Measurements from ENCODE around the gene PITPNC1.
"Not testable (repeated sequence)": the region's sequence is repeated elsewhere in the genome, so short reads cannot be mapped to it uniquely, and the experiment has no call there.

The PITPNC1 gene

DNA sequence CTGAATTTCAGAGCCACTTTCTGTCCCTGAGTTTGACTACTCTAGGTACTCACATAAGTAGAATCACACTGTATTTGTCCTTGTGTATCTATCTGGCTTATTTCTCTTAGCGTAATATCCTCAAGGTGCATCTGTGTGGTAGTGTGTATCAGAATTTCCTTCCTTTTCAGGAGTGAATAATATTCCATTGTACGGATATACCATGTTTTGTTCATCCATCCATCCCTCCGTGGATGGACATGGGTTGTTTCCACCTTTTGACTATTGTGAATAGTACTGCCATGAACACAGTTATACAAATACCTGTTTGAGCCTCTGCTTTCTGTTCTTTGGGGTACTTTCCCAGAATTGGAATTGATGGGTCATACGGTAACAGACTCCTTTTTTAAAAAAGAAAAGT lies 111.7 kb downstream of the PITPNC1 start:
- DNase-seq (ENCODE audit: low spot score): no peak

DNA sequence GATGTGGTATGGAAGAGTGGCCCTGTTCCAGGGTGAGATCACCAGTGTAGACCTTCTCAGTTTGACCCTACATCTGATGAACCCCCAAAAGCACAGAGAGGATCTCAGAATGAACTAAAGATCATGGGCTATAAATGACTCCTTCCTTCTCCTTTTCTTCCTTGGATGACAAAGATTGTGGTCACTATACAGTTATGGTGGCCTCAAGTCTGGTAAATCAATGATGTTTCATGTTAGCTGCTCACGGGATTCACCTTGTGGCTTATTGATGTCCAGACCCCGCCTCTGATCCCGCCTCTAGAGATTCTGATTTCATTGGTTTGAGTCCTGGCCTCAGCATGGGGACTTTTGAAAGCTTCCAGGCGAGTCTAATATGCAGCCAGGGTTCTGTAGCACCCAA lies 112.2 kb downstream of the PITPNC1 start:
- DNase-seq (ENCODE audit: low spot score): no peak

GRCh38 chr17:67490471-67490870 lies 113.4 kb downstream of the PITPNC1 start:
- DNase-seq (ENCODE audit: low spot score): no peak

DNA sequence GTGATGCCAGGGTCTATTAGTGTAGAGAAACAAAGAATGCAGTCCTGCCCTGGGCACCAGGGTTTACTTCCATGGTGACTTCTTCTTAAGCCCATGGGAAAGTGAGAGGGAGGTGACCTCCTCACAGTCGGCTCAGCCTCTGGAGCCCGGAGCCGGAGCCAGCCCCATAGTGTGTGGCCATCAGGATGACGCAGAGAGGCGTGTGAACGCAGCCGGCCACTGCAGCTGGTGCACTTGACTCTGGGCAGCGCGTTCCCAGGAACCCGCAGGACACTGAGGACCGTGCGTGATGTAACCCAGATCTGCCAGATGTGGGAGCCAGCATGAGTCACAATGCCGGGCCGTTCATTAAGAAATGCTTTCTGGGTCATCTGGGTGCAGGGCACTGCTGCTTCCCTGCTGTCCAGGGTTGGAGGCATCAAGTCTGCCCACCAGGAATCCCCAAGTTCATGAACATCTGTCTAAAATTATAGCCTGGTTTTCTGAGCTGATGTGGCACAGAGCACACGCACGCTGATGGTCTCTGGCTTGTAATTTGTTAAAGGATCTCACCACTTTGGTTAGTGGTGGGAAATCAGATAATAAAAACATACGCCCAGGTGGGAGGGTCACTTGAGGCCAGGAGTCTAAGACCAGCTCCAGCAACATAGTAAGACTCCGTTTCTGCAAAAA lies 114.1 kb downstream of the PITPNC1 start:
- peak; percentile 81 for DNase-seq (ENCODE audit: low spot score)

- DNase-seq (ENCODE audit: low spot score): no peak
These were observed 114.6 kb downstream of the PITPNC1 start for GRCh38 chr17:67491681-67492024.

GRCh38 chr17:67492251-67492740 lies 115.2 kb downstream of the PITPNC1 start:
- DNase-seq (ENCODE audit: low spot score): no peak

- no peak for DNase-seq (ENCODE audit: low spot score)
These were observed 115.9 kb downstream of the PITPNC1 start for GRCh38 chr17:67492824-67493517.

GRCh38 chr17:67493812-67494211 lies 116.7 kb downstream of the PITPNC1 start:
- no peak for DNase-seq (ENCODE audit: low spot score)

GRCh38 chr17:67495534-67495933 lies 118.5 kb downstream of the PITPNC1 start:
- not testable (repeated sequence) for DNase-seq (ENCODE audit: low spot score)

DNA sequence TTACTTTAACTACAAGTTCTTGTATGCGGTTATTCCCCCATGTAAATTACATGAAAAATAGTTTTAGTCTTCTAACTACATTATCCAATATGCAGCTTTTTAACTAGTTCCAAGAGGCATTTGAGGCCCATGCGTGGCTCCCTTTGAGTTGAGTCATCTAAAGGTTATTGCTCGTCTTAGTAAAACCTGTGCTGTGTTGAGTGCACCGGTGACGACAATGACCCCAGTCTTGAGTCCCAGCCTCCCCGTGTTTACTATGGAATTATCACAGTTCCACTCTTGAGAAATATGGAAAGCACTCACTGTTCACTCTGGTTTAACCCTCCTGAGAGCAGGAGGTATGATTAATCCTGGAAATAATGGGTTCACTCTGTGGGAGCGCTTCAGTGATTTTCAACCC lies 119.2 kb downstream of the PITPNC1 start:
- DNase-seq (ENCODE audit: low spot score): no peak

DNA sequence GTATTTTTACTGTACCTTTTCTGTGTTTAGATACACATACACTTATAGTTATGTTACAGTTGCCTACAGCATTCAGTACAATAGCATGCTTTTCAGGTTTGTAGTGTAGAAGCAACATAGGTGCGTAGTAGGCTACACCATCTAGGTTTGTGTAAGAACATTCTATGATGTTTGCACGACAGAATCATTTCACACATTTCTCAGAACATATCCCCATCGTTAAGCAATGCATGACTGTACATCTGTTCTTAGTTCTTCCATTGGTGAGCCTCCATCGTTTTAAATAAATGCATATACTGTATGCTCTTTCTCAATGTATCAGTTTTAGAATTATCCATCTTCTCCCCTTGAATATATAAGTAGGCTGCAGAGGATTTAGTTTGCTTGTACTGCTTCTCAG lies 122.6 kb downstream of the PITPNC1 start:
- DNase-seq (ENCODE audit: low spot score): no peak

GRCh38 chr17:67500261-67500660 lies 123.2 kb downstream of the PITPNC1 start:
- no peak for DNase-seq (ENCODE audit: low spot score)

DNA sequence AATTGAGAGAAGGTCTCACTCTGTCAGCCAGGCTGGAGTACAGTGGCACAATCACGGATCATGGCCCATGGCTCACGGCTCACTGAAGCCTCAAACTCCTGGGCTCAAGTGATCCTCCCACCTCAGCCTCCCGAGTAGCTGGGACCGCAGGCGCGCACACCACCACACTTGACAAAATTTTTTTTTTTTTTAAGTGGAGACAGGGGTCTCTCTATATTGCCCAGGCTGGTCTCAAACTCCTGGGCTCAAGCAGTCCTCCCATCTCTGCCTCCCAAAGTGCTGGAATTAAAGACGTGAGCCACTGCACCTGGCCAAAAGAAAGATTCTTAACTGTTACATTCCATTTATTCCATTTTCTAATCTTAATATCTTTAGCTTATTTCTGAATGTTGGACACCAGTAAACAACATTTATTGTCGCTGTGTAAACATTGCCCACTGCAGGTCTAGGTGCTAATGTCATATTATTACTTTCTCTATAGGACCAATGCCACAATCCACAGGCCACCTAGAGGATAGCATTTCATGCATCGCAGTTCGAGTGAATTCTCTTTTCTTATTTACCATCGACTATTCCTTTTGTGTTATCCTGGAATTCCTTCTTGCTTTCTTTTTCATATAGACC lies 123.7 kb downstream of the PITPNC1 start:
- DNase-seq (ENCODE audit: low spot score): no peak

GRCh38 chr17:67502151-67502550 lies 125.1 kb downstream of the PITPNC1 start:
- no peak for DNase-seq (ENCODE audit: low spot score)

GRCh38 chr17:67503184-67503583 lies 126.1 kb downstream of the PITPNC1 start:
- no peak for DNase-seq (ENCODE audit: low spot score)

GRCh38 chr17:67503739-67504138 lies 126.7 kb downstream of the PITPNC1 start:
- DNase-seq (ENCODE audit: low spot score): no peak

DNA sequence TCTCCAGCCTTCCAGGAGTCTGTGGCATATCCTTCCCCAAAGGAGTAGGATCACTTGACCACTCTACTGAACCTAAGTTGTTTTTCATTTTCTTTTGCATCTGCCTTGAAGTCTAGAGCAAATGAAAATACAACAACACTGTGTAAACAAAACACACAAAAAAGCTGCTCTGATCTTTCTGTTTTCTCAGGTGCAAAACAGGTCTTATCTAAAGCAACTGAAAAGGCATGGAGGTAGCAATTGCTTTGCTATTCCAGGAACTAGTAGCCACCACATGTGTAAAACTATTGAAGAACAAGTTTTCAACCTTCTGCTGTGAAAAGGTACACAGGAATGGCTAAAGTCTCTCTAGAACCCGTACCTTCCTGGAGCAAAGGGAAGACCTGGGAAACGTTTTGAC lies 127.1 kb downstream of the PITPNC1 start:
- no peak for DNase-seq (ENCODE audit: low spot score)

DNA sequence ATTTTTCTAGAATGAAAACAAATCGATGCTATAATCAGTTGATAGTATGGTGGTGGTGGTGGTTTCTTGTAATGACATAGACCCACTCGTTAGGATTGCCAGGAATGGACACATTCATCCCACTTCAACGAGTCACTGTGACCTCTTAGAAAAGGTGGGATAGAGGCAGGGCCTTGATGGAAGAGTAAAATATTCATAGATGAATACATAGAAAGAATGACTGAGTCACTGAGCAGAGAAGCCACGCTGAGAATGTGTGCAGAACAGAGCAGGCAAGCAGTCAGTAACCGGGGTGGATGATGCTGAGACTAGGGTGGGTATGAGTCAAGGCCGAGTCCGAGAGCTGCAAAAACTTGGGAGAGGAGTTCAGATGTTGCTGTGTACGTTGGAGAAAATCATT lies 129.9 kb downstream of the PITPNC1 start:
- DNase-seq (ENCODE audit: low spot score): no peak

GRCh38 chr17:67509390-67510287 lies 132.6 kb downstream of the PITPNC1 start:
- no peak for DNase-seq (ENCODE audit: low spot score)

DNA sequence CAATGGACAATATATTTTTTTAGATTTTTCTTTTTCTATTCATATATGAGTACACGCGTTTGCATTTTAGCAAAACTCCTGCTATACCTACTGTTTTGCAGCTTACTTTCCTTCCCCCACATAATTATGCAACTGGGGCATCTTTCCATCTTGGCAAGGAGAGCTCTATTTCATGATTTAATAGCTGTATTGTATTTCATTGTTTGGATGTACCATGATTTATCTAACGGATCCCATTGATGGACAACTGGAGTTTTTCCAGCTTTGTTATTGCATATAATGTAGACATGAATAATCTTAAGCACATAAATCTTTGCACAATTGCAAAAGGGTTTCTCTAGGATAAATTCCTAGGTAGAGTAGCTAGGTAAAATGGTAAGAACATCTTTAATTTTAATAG lies 133.9 kb downstream of the PITPNC1 start:
- no peak for DNase-seq (ENCODE audit: low spot score)

DNA sequence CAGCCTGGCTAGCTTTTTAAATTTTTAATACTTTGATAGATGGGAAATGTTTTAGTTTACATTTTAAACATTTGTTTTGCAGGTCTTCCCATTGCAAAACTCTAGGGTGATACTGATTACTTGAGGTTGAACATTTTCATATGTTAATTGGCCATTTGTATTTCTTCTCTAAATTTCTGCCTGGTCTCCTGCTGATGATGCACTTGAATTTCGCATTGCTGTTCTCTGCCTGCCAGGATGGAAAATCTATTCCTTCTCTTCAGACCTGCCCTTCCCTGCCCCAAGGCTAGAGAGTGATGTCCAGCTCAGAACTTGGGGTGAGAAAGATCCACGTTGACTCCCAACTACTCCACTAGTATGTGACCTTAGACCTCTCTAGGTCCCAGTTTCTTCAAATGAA lies 134.7 kb downstream of the PITPNC1 start:
- DNase-seq (ENCODE audit: low spot score): no peak

DNA sequence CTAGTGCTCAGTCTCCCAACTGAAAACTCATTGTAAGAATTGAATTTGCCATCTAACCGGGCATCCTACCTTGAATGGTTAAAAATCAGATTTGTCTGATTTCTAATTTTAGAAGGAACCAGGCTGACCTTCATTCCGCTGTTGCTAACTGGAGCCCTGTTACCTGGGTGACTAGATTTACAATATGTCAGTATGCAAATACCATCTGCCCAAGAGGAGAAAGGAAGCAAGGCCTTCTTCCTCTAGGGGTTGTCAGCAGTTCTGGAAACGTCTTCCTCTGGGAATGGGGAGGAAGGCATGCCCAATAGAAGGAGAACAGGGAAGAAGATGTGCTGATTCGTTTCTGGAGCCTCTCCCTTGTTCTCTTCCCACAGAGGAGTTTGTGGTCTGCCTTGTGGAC lies 137.9 kb downstream of the PITPNC1 start:
- DNase-seq (ENCODE audit: low spot score): no peak
